CD4-positive, alpha-beta memory T cell (primary cell): Measurements from ENCODE around the gene BPI. TPM values are rescaled to one million over a fixed set of nuclear protein-coding genes. Genes with fewer than 3 reads are reported as not detected.
A peak's percentile ranks its signal among the peaks of the same experiment; 100 is the strongest.

Experiments
- CTCF ChIA-PET: fragments of 350-600 bp; sonication (Branson Sonifier 250); formaldehyde crosslinking; loops from one replicate; lab custom pipeline; 2021; ENCODE audit warnings: inconsistent platforms; ENCODE audit not compliant: partially characterized antibody; lab: Charles Lee
- POLR2A ChIA-PET: fragments of 350-600 bp; sonication (Branson Sonifier 250); formaldehyde crosslinking; loops from one replicate; lab custom pipeline; 2021; ENCODE audit not compliant: partially characterized antibody; lab: Charles Lee
- DNase-seq, 5 donors: peaks; one replicate each; pipeline versions ENCODE4 v3.0.0 to v3.0.0-alpha.2; 2020 to 2022; ENCODE audit warnings: mixed read lengths in 1 of 5
- H3K27ac ChIP-seq: one replicate; pipeline ENCODE4 v1.7.0; 2013; ENCODE audit warnings: low read depth, low read length
- H3K27me3 ChIP-seq: 2 replicates; pipeline ENCODE4 v1.7.0; 2013; ENCODE audit warnings: mild to moderate bottlenecking, low read length, moderate library complexity; ENCODE audit not compliant: insufficient read depth
- H3K36me3 ChIP-seq: 2 replicates; pipeline ENCODE4 v1.7.0; 2013; ENCODE audit warnings: mild to moderate bottlenecking, low read length, moderate library complexity; ENCODE audit not compliant: insufficient read depth
- H3K4me1 ChIP-seq: 2 replicates; pipeline ENCODE4 v1.7.0; 2013; ENCODE audit warnings: mild to moderate bottlenecking, low read length, moderate library complexity; ENCODE audit not compliant: insufficient read depth
- H3K4me3 ChIP-seq, 2 donors: one replicate each; pipeline ENCODE4 v1.7.0; 2013; ENCODE audit warnings: low read length in 2 of 2, mild to moderate bottlenecking in 1 of 2
- H3K9me3 ChIP-seq, 2 donors: one replicate each; pipeline ENCODE4 v1.7.0; 2013; ENCODE audit warnings: low read length in 2 of 2, control low read depth in 1 of 2; ENCODE audit not compliant: control insufficient read depth in 1 of 2
- H3K27ac Mint-ChIP-seq, 7 donors: one replicate each; pipeline ENCODE4 v1.8.0; 2020 to 2021; ENCODE audit warnings: mixed read lengths in 7 of 7, mild to moderate bottlenecking in 6 of 7, inconsistent platforms in 3 of 7, moderate library complexity in 3 of 7
- H3K27me3 Mint-ChIP-seq, 2 donors: one replicate each; pipeline ENCODE4 v1.8.0; 2020 to 2021; ENCODE audit warnings: mixed read lengths in 2 of 2
- H3K36me3 Mint-ChIP-seq, 2 donors: one replicate each; pipeline ENCODE4 v1.8.0; 2020 to 2021; ENCODE audit warnings: mixed read lengths in 2 of 2, inconsistent platforms in 1 of 2, mild to moderate bottlenecking in 1 of 2
- H3K4me1 Mint-ChIP-seq, 4 donors: one replicate each; pipeline ENCODE4 v1.8.0; 2020 to 2021; ENCODE audit warnings: mixed read lengths in 4 of 4, mild to moderate bottlenecking in 1 of 4
- H3K4me3 Mint-ChIP-seq, 8 donors: one replicate each; pipeline ENCODE4 v1.8.0; 2020 to 2021; ENCODE audit warnings: mixed read lengths in 8 of 8, mild to moderate bottlenecking in 7 of 8, moderate library complexity in 6 of 8, inconsistent platforms in 3 of 8
- H3K9me3 Mint-ChIP-seq, 8 donors: one replicate each; pipeline ENCODE4 v1.8.0; 2020 to 2021; ENCODE audit warnings: mixed read lengths in 8 of 8, mild to moderate bottlenecking in 5 of 8, inconsistent platforms in 3 of 8, moderate library complexity in 1 of 8
- intact Hi-C: fragments of 100-400 bp; cut with micrococcal nuclease; formaldehyde crosslinking; loops from one replicate; pipeline ENCODE4 v1.15.1; 2023
- polyA plus RNA-seq, 2 donors: library from polyadenylated mRNA; unstranded; fragments of 300-500 nt; fragmentation: Illumina TruSeq; gene quantifications; one replicate each; pipeline ENCODE4 v1.2.3, GENCODE V29; 2021
- total RNA-seq, 2 experiments: library from RNA; stranded (reverse); gene quantifications; one replicate each; pipeline ENCODE4 v1.2.3, GENCODE V29; 2021

Gene BPI
- total and polyA plus RNA-seq, 4 experiments from 2014 or later, result not detected

GRCh38 chr20:38340693-38341092 lies 36.7 kb downstream of the BPI start:
- Histone ChIP-seq H3K4me1 (no peaks in the 10 kb centered on the region), H3K36me3 (no peaks in the 10 kb centered on the region), H3K27me3 (no peaks in the 10 kb centered on the region), H3K27ac (no peak overlapping the region), H3K4me3 (no peak overlapping the region), H3K9me3 (no peaks in the 10 kb centered on the region)
- ChIA-PET CTCF (no interaction called here), POLR2A (no interaction called here)
- Mint-ChIP-seq H3K4me3 (no peak overlapping the region), H3K9me3 (peaks cover 2 to 18% (median 9%) of the 10 kb centered on the region in 8 donors), H3K27ac (peak overlapping the region in 1 of 7 donors; percentile 35), H3K4me1 (no peaks in the 10 kb centered on the region), H3K36me3 (no peaks in the 10 kb centered on the region), H3K27me3 (peaks cover 18 to 25% of the 10 kb centered on the region in 2 donors)
- no peak for DNase-seq
- intact Hi-C loops, result no loop called here

DNA sequence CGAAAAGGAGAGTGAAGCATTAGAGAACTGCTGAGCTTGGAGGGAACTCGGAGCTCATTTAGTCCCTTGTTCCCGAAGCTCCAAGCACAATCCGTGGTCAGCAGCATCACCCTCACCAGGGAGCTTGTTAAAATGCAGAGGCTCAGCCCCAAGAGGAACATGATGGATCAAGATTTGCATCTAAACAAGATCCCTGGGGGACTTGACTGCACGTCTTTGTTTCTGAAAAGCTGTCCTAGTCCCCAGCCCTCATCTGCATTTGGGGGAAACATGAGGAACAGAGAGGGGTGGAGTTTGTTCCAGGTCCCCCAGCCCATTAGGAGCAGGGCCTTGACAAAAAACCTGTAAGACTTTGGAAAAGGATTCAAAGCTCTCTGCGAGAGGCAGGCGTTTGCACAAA lies 38.3 kb downstream of the BPI start:
- no peak overlapping the region for H3K4me3 Mint-ChIP-seq
- CTCF ChIA-PET, result no interaction called here

GRCh38 chr20:38342713-38343310 lies 38.9 kb downstream of the BPI start:
- Histone ChIP-seq H3K27me3 (no peaks in the 10 kb centered on the region), H3K4me1 (no peaks in the 10 kb centered on the region), H3K36me3 (no peaks in the 10 kb centered on the region), H3K4me3 (no peak overlapping the region), H3K27ac (no peak overlapping the region), H3K9me3 (no peaks in the 10 kb centered on the region)
- Mint-ChIP-seq H3K4me1 (no peaks in the 10 kb centered on the region), H3K27me3 (peaks cover 7 to 17% of the 10 kb centered on the region in 2 donors), H3K9me3 (peaks cover 2 to 9% (median 4%) of the 10 kb centered on the region in 8 donors), H3K4me3 (no peak overlapping the region), H3K36me3 (no peaks in the 10 kb centered on the region), H3K27ac (no peak overlapping the region)
- intact Hi-C loops, result no loop called here
- POLR2A ChIA-PET, result no interaction called here
- DNase-seq, result no peak
- CTCF ChIA-PET, result no interaction called here

More for the DNA sequence above, 38.3 kb downstream of the BPI start:
- Mint-ChIP-seq H3K27me3 (peaks cover 9 to 17% of the 10 kb centered on the region in 2 donors), H3K27ac (no peak overlapping the region), H3K4me1 (no peaks in the 10 kb centered on the region), H3K36me3 (no peaks in the 10 kb centered on the region), H3K9me3 (peaks cover 2 to 15% (median 7%) of the 10 kb centered on the region in 8 donors)
- no peak for DNase-seq
- Histone ChIP-seq H3K36me3 (no peaks in the 10 kb centered on the region), H3K4me1 (no peaks in the 10 kb centered on the region), H3K27me3 (no peaks in the 10 kb centered on the region), H3K9me3 (no peaks in the 10 kb centered on the region), H3K27ac (no peak overlapping the region), H3K4me3 (no peak overlapping the region)
- intact Hi-C loops, result no loop called here
- POLR2A ChIA-PET, result no interaction called here

DNA sequence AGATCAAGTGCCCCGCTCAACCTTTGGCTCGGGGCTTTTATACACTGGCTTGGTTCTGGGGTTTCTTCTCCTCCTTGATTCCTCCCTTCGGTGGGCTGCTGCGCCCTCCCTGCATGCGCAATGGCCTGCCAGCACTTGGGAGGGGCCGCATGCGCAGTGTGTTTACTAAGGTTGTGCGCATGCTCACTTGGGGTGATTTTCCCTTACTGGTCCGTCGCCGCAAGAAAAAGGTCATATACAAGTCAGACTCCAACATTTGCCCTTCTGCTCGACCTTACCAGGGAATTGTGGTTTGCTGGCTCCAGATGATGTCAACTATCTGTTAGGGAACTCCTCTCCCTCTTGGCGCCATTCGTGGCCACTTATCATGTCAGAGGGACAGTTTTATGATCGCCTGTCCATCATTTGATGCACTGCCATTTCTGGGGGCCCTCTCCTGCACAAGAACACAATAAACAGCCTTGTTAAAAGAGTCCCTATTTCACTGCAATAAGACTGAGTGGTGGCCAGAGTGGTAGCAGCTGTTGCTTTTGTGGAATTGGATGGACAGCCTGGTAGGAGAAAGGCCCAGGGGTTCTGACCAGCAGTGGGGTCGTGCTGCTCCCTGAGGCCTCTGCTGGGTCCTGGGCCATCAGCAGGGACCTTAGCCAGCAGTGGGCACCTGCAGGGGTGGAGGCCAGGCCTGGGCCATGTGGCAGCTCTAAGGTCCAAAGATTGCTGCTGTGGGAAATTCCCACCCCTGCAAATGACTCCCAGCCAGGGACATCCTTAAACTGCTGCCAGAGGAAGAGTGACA lies 39.6 kb downstream of the BPI start:
- Histone ChIP-seq H3K36me3 (no peaks in the 10 kb centered on the region), H3K9me3 (no peaks in the 10 kb centered on the region), H3K27ac (no peak overlapping the region), H3K4me1 (no peaks in the 10 kb centered on the region), H3K27me3 (no peaks in the 10 kb centered on the region), H3K4me3 (no peak overlapping the region)
- no peaks in the 10 kb centered on the region for H3K4me1 Mint-ChIP-seq
- intact Hi-C loops, result no loop called here
- H3K27me3 Mint-ChIP-seq, result peaks cover 4 to 14% of the 10 kb centered on the region in 2 donors
- no peaks in the 10 kb centered on the region for H3K36me3 Mint-ChIP-seq
- H3K9me3 Mint-ChIP-seq, result peaks cover 0 to 5% (median 0%) of the 10 kb centered on the region in 8 donors
- no peak for DNase-seq
- POLR2A ChIA-PET, result no interaction called here
- no peak overlapping the region for H3K27ac Mint-ChIP-seq
- CTCF ChIA-PET, result no interaction called here
- no peak overlapping the region for H3K4me3 Mint-ChIP-seq

DNA sequence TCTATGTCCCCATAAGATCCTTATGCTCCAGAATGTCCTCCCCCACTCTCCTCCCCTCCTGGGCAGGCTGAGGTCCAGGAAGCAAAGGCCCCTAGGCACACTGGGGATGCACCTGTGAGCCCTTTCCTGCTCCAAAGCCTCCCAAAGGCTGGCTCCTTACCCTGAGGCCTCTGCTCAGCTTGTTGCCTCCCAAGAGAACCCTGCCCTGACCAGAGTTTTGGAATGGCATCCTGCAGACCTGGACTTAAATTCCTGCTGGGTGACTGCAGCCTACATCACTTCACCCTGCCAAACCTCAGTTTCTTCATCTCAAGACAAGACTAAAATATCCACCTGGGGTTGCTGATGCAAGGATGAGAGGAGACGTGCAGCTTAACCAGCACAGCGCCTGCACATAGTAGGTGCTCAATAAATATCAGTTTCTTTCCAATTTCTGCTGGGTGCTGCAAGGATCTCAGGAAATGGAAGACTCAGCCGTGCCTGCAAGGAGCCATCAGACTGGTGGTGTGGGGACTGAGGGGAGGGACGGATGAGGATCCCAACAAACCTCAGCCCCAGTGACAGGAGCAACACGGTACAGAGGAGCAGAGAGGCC lies 40.2 kb downstream of the BPI start:
- intact Hi-C loops, result no loop called here
- Histone ChIP-seq H3K4me1 (no peaks in the 10 kb centered on the region), H3K27me3 (no peaks in the 10 kb centered on the region), H3K27ac (no peak overlapping the region), H3K9me3 (no peaks in the 10 kb centered on the region), H3K4me3 (no peak overlapping the region), H3K36me3 (no peaks in the 10 kb centered on the region)
- Mint-ChIP-seq H3K4me3 (no peak overlapping the region), H3K9me3 (peaks cover 0 to 2% (median 0%) of the 10 kb centered on the region in 8 donors), H3K4me1 (no peaks in the 10 kb centered on the region), H3K27me3 (peaks cover 5 to 12% of the 10 kb centered on the region in 2 donors), H3K27ac (no peak overlapping the region), H3K36me3 (no peaks in the 10 kb centered on the region)
- no peak for DNase-seq
- CTCF ChIA-PET, result no interaction called here
- POLR2A ChIA-PET, result no interaction called here

- no peaks in the 10 kb centered on the region for H3K4me1 Mint-ChIP-seq
- H3K27me3 Mint-ChIP-seq, result peaks cover 4 to 5% of the 10 kb centered on the region in 2 donors
- H3K27ac ChIP-seq, result no peak overlapping the region
- H3K27ac Mint-ChIP-seq, result no peak overlapping the region
- ChIA-PET CTCF (no interaction called here), POLR2A (no interaction called here)
- no peaks in the 10 kb centered on the region for H3K36me3 Mint-ChIP-seq
- no peaks in the 10 kb centered on the region for H3K9me3 ChIP-seq
- H3K36me3 ChIP-seq, result no peaks in the 10 kb centered on the region
- DNase-seq, result no peak
- no peaks in the 10 kb centered on the region for H3K27me3 ChIP-seq
- H3K4me3 Mint-ChIP-seq, result no peak overlapping the region
- H3K4me3 ChIP-seq, result no peak overlapping the region
- H3K4me1 ChIP-seq, result no peaks in the 10 kb centered on the region
- H3K9me3 Mint-ChIP-seq, result no peaks in the 10 kb centered on the region
- intact Hi-C loops, result no loop called here
Observed at GRCh38 chr20:38345643-38346042, 41.7 kb downstream of the BPI start.

DNA sequence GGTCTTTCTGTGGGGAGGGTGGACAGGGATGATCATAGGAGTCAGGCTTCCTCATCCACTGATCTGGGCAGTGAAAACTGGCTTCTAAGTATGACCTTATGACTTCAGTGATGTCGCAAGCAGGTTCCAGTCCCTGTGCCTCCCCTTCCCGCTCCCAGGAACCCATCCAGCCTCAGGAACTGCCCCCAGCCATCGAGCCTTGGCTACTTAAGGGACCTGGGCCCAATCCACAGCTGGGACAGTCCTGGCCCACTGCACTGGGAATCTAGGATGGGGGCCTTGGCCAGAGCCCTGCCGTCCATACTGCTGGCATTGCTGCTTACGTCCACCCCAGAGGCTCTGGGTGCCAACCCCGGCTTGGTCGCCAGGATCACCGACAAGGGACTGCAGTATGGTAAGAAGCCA lies 42.3 kb downstream of the BPI start, which contains the start of gene LBP:
TSS of gene LBP (plus strand) at position 236 of the 405 bp plus-strand sequence. CDS start at position 271, 35 bp downstream.
- Histone ChIP-seq H3K27me3 (no peaks in the 10 kb centered on the region), H3K27ac (no peak within 1 kb of the TSS)
- H3K27ac Mint-ChIP-seq, result no peak within 1 kb of the TSS

More for the DNA sequence above, 42.3 kb downstream of the BPI start, which contains the start of gene LBP:
- Histone ChIP-seq H3K4me1 (no peaks in the 10 kb centered on the region), H3K9me3 (no peaks in the 10 kb centered on the region), H3K36me3 (no peaks in the 10 kb centered on the region), H3K4me3 (no peak within 1 kb of the TSS)
- no peaks in the 10 kb centered on the region for H3K36me3 Mint-ChIP-seq
- ChIA-PET CTCF (no interaction called here), POLR2A (no interaction called here)
- DNase-seq, result no peak
- no peaks in the 10 kb centered on the region for H3K9me3 Mint-ChIP-seq
- peaks cover 3 to 4% of the 10 kb centered on the region in 2 donors for H3K27me3 Mint-ChIP-seq
- H3K4me3 Mint-ChIP-seq, result no peak within 1 kb of the TSS
- peaks cover 0 to 3% (median 0%) of the 10 kb centered on the region in 4 donors for H3K4me1 Mint-ChIP-seq
- intact Hi-C loops, result no loop called here
